Stimulated activated CD4-positive, alpha-beta T cell treated with anti-CD3 and anti-CD28 coated beads, TNF-alpha, amount 100 ng/mL, for 4 hours (primary cell): ENCODE results near the gene TMEM151B.
"Not testable (repeated sequence)": the region's sequence is repeated elsewhere in the genome, so short reads cannot be mapped to it uniquely, and the experiment has no call there.

Experiments
- DNase-seq, 3 experiments: peaks; one replicate each; pipeline ENCODE4 v3.0.0-alpha.2; 2020; ENCODE audit warnings: low read depth in 3 of 3

TMEM151B gene

DNA sequence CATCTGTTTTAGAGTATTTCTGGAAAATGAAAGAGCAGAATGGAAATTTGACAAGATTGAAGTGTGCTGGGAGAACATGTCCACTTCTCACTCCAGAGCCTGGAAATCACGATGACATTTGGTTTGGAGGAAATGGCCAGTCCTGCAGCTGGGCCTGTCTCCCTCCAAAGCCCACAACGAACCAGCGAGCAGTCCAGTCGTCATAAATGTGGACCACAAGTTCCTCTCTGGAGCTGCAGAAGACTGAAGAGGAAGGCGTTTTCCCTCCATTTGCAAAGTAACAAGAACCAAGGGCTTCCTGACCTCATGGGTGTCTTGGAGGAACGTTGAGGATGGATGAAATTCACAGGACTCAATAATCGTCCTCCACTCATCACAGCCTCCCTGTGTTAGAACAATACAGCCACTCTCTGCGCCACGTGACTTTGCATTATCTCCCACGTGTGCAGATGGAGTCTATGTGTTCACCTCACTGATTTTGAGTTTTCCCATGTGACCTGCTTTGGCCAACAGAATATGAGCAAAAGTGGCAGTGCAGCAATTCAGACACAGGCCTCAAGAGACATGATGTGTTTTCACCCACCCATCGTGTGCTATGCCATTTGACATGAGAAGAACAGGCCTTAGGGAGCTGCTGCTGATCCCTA lies 63.1 kb downstream of the TMEM151B start:
- no peak for DNase-seq

DNA sequence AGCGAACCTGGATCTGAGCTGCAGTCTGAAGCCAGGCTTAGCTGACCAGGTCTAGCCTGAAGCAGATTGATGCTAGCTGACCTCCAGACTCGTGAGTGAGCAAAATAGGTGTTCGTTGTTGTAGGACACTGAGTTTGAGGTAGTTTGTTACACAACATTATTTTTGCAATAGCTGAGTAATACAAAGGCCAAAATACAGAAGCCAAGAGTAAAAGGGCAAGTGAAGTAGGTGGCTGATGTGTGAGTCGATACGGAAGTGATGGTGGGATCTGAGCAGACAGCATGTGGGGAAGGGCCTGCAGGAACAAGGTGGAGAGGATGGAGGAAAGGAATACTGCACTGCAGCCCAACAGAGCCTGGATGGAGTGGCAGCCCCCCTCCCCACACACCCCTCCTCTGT lies 63.7 kb downstream of the TMEM151B start:
- no peak for DNase-seq

DNA sequence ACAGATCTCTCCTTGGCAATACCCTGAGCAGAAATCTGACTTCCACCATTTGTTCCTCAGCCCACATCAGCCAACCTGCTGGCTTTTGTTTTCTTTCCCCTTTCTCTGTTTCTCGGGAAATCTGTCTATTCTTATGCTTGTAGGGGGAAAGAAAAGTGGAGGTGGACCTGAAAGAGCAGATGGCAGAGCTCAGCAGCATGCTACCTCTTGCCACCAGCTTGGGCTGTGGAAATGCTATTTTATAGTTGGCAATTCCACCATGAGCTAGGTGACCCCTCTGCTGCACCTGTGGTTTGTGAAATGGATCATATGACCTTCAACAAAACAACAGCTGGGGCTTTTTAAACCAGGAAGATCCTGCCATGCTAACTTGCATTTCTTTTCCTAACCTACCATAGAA lies 65.4 kb downstream of the TMEM151B start:
- DNase-seq, result no peak

DNA sequence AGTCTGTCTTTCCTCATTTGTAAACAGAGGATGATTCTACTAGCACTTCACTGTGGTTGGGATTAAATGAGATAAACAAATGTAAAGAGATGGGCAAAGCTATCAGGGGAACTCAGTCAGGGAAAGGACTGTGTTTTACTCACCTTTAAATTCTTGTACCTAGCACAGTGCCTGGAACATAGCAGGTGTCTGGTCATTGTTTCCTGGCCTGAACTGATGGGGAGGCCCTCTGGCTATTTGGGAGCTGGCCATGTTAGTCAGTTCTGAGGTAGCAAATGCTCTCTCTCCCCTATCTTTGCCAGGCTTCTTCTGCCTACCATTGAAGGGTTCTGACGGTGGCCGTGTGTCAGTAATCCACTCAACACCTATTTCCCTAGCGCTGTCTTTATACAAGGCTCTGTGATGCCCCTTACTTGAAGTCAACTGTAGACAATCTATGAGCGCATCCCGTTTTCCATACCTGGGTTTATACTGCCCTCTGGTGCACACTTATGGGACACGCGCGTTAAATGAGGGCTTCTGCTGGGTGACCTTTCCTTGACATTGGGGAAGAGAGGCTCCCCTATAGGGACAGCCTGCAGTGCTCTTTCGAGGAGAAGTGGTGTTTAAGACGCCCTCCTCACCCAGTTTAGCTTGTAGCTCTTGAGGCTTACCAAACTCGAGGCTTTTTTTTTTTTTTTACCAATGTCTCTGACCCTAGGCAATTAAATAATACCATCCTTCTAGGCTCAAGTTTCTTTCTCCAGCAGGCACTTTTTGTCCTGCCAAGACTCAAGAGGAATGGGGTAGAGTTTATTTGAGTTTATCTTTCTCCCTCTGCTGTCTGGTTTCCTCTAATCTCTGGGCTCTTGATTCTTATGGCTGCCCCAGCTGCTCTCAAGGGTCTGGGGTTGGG lies 68.2 kb downstream of the TMEM151B start:
- DNase-seq, result peak; percentile 26 to 43 (median 42)

DNA sequence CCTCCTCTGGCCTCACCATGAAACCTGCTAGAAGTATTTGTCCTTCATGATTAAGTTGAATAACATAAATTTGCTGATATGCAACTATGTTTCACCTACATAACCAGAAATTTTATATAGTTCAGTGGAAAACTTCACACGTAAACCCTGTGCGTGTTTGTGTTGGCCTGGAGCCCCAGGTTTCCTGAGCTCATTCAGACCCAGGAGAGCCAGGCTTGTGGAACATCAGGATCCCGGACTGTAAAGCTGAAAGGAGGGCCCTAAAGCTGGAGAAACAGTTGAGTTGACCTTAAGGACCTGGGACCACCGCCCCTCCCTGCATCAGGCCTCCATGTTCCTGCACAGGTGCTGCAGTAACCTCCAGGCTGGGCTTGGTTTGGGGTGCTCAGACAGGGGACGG lies 69.1 kb downstream of the TMEM151B start:
- no peak for DNase-seq

DNA sequence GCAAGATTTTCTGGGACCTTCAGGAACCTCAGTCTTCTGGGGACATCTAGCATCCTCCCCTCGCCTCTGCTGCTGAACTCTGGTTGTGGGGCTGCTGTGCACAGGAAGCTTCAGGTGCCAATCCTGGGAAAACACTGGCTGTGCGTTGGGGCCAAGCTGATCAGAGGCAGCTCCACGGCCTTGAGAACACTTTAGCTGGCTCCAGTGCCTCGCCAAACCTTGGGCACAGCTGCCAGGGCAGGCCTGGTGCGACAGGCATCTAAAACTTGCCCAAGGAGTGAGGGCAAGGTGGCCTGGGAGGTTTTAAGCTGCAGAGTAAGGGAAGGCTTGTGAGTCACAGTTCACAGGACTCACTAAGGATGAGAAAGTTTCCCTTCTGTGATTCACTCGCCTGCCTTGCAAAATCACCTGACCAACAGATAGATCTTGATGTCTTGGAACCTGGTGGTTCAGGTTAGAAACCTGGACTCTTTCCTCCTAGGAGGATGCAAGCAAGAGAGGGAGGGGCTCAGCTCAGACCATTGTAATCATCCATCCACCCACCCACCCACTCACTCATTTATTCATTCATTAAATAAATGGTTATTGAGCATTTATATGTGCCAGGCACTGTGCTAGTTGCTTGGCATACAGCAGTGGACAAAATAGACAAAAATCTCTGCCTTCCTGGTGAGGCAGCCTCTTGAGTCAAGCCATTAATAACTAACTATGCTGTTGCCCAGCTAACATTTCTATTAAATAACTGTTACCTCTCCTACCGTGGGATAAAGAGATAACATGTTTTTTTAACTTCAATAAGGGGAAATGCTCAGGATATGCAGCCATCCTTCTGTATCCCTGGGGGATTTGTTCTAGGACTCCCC lies 69.7 kb downstream of the TMEM151B start:
- DNase-seq, result no peak

DNA sequence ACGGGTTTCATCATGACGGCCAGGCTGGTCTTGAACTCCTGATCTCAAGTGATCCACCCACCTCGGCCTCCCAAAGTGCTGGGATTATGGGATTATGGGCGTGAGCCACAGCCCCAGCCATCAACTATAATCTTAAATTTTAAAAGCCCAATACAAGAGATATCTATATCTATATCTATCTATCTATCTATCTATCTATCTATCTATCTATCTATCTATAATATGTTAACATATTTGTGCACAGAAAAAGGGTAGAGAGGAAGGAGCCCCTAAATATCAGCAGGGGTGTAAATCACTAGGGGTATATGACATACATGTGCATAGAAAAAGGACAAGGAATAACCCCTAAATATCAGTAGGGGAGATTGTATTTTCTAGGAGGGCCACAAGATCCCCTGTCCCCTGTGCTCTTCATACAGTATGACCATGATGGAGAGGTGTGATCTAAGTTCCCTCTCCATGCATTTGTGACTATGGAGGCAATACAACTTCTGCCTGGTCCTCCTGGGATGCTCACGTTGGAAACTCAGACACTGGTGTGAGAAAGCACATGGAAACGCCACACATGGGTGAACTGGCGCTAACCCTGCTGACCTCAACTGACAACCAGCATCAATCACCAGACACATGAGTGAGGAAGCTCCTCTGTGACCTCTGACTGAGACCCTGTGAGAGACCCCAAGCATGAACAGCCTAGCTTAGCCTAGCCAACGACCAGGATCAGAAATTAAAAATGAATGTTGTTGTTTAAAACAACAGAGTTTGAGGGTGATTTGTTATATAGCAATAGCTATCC lies 71.0 kb downstream of the TMEM151B start:
- DNase-seq, result no peak

DNA sequence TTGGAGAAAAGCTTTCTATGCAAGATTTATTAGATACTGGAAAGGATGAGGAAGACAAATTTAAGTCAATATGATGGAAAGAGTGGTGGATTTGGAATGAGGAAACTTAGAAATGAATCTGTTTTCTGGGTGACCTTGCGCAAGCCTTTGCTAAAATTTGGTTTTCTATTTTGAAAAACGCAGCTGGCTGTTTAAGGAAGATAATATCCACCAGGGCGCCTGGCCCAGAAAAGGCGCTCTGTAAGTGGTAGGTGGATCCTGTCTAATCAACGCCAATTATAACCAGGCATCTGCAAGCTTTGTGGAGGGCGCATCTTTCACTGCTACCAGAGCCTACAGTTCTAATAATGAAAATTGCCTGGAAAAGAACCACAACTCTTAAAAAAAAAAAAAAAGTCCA lies 71.8 kb downstream of the TMEM151B start:
- DNase-seq, result no peak

DNA sequence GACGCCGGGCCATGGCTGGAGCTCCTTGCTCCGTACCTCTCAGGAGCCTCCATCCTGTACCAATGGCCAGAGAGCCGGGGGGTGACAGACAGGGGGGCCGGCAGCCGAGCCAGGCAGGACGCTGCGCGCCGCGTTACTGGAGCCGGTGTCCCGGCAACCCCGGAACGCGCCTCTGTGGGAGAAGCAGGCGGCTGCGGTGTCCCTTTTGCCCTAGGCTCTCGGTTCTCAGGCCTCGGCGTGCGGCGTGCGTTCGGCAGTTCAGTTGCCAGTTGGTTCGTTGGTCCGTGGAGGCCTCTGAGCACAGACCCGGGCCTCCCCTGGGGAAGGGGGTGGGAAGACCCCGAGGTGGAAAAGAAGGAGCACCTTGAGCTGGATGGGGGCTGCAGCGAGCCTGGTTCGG lies 72.2 kb downstream of the TMEM151B start, which contains the start of gene SPATS1:
Gene SPATS1, plus strand, starts transcription at position 162 of the 400 bp plus-strand sequence. CDS start 446 bp downstream, outside the sequence.
- no peak for DNase-seq

DNA sequence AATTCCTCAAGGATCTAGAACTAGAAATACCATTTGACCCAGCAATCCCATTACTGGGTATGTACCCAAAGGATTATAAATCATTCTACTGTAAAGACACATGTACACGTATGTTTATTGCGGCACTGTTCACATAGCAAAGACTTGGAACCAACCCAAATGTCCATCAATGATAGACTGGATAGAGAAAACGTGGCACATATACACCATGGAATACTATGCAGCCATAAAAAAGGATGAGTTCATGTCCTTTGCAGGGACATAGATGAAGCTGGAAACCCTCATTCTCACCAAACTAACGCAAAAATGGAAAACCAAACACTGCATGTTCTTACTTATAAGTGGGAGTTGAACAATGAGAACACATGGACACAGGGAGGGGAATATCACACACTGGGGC lies 76.6 kb downstream of the TMEM151B start:
- not testable (repeated sequence) for DNase-seq

DNA sequence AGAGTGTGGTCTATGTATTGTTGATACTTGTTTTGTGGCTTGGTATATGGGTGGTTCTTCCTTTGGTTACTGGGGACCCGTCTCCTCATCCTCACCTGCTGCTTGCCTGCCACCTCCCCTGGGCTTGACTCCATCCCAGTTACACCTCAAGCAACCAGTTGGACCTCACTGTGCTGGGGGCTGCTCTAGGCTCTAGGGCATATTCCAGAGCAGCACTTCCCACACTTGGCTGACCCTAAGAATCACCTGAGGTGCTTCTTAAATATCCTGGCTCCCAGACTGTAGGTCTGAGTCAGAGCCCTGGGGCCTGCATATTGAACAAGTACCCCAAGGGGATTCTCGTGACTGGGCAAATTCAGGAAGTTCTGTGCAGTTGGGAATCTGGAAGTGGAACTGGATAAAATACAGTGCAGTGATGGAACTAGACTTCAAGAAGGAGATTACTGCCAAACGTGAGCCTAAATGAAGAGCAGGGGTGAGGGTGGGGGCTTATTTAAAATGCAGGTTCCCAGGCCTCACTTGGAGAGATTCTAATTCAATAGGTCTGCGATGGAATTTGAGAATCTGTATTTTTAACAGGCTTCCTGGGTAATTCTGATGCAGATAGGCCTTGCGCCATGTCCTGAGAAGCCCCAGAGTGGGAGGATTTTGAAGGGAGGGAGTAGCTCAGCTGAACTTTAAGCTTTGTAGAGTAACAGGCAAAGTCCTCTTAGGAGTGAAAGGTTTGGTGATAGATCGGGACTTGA lies 79.8 kb downstream of the TMEM151B start:
- DNase-seq, result no peak

DNA sequence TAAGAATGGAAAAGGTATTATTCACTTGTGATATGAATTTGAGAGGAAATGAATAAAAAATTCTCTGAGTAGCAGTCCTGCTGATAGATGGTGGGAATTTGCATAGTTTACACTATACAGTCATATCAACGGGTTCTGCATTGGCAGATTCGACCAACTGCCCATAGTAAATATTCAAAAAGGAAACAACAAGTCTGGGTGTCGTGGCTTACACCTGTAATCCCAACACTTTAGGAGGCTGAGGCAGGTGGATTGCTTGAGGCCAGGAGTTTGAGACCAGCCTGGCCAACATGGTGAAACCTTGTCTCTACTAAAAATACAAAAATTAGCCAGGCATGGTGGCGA lies 80.4 kb downstream of the TMEM151B start:
- DNase-seq, result not testable (repeated sequence)

DNA sequence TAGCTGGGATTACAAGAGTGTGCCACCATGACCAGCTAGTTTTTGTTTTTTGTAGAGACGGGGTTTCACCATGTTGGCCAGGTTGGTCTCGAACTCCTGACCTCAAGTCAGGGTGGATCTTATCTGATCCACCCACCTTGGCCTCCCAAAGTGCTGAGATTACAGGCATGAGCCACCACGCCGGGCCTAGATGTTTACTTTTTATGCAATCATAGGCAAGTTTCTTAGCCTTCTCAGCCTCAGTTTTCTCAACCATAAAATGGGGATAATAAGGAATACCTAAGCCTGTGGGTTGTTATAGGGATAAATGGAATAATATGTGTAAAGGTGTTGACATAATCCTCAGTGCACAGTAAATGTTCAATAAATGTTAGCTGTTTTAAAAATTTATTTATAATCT lies 82.0 kb downstream of the TMEM151B start:
- DNase-seq, result no peak

DNA sequence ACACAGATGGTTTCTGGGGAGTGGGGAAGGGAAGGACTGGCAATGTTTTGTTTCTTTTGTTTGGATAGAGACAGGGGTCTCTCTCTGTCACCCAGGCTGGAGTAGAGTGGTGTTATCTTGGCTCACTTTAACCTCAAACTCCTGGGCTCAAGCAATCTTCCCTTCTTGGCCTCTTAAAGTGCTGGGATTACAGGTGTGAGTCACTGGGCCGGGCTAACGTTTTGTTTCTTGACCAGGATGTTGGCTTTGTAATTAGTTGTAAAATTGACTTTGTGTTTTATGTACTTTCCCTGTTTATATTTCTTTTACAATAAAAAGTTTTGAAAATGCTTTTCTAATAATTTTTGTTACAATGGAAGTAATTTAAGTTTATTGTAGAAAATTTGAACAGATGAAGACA lies 83.1 kb downstream of the TMEM151B start:
- DNase-seq, result no peak

DNA sequence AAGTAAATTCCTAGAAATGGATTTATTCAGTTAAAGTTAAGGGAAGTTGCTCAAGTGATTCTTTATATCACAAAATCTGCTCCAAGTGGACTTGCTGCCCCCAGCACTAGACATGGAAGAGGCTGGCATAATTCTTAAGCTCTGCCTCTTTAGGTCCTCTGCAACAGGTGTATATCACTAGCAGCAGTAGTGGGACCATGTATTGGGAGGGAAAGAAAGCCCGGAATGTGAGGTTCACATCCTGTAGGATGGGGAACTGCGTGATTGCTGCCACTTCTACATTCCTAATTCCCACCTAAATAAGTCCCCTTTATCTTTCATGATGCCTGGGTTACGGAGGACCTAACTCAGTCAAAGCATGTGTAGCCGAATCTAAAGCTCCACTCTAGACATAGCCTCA lies 85.4 kb downstream of the TMEM151B start:
- no peak for DNase-seq

DNA sequence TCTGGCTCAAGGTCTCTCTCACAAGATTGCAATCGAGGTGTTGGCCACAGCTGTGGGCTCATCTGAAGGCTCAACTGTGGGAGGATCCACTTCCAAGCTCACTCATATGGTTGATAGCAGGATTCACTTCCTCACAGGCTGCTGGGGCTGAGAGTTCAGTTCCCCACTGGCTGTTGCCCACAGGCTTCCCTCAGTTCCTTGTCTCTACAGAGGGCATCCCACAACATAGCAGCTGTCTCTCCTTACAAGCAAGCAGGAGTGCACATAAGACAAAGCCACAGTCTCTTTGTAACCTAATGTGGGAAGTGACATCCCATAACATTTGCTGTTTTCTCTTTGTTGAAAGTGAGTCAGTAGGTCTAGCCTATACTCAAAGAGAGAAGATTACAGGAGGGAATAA lies 86.2 kb downstream of the TMEM151B start:
- no peak for DNase-seq
